ENCODE data around the gene CEACAM6.

CEACAM6 gene

GRCh38 chr19:41796901-41797300, 41.6 kb downstream of the CEACAM6 start:
- no peak for DNase-seq (ENCODE audit: low read depth)

GRCh38 chr19:41799444-41800000, 44.2 kb downstream of the CEACAM6 start:
- DNase-seq (ENCODE audit: low read depth), result no peak

GRCh38 chr19:41801031-41801430, 45.7 kb downstream of the CEACAM6 start:
- no peak for DNase-seq (ENCODE audit: low read depth)

- DNase-seq (ENCODE audit: low read depth), result no peak
These were observed 46.5 kb downstream of the CEACAM6 start for GRCh38 chr19:41801792-41802211.

DNA sequence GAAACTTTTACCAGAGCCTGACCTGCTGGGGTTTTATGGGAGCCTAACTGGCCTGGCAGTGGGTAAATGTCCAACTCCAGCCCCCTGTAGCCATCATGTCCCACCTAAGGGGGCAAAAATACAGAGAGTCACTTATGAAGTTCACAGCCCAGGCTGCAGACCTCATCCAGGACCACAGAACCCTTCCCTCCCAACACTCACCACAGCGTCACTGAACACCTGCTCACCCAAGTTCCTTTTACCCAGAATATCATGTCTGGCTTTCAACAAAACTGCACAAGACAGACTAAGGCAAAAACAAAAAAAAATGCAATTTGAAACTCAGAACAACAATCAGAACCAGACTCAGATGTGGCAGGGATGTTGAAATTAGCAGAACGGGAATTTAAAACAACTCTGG, 47.4 kb downstream of the CEACAM6 start:
- DNase-seq (ENCODE audit: low read depth), result no peak

- DNase-seq (ENCODE audit: low read depth), result no peak
These were observed 49.0 kb downstream of the CEACAM6 start for GRCh38 chr19:41804336-41804735.

DNA sequence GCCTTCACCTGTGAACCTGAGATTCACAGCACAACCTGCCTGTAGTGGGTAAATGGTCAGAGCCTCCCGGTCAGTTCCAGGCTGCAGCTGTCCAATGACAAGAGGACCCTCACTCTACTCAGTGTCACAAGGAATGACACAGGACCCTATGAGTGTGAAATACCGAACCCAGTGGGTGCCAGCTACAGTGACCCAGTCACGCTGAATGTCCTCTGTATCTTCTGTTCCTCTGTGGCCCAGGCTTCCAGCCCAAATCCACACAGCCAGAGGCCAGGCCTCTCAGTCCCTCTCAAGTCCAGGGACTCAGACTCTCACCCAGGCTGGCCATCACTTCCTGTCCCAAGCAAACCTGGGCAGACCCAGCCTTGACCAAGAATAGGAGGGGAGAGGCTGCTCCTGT, 51.8 kb downstream of the CEACAM6 start:
- no peak for DNase-seq (ENCODE audit: low read depth)

DNA sequence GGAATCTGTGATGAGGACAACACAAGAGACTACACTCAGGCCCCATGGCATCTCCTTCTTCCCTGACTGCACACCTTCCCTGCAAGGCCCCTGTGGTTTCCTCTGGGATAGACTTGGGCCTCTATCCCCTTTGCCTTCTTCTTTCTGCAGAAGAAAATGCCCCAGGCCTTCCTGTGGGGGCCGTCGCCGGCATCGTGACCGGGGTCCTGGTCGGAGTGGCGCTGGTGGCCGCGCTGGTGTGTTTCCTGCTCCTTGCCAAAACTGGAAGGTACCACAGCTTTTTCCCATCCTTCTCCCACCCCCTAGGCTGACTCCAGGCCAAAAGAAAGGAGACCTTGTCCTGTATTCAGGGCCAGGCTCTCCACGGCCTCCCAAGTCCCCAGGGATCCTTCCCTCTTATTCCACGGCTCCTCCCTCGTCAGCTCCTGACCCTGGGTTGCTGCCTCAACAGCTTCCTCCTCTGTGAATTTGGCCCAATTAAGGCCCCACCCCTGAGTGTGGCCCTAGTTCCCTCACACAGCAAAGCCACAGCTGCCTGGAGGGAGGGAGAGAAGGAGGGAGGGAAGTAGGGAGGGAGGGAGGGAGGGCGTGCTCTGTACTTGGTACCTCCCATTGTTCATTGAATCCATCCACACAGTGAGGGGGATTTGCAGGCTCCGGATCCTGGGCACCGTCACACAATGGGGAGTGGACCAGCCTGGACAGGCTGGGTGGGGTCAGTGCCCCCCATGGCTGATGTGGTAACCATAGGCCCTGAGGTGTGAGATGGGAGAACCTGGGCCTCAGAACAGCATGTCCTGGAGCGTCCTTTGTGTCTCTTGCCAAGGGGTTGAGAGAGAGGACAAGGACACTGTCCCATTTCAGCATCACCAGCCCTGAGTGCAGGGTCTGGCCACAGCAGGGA, 53.6 kb downstream of the CEACAM6 start:
- DNase-seq (ENCODE audit: low read depth), result no peak

DNA sequence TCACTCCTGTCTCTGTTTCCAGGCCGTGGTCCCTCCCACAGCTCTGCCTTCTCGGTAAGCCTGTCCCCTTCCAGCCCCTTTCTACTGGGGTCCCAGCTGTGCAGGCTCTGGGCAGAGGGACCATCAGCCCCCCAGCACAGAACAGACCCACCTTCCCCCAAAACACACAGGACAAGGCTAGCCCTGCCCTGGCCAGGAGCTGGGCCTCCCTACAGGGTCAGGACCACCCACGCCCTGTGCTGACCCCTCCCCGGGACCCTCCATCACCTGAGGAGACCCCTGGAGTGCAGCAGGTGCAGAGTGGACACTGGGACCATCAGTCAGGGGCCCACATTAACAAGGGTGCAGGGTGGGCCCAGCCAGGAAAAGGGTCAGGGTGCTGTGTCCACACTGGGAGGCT, 55.0 kb downstream of the CEACAM6 start:
- no peak for DNase-seq (ENCODE audit: low read depth)

DNA sequence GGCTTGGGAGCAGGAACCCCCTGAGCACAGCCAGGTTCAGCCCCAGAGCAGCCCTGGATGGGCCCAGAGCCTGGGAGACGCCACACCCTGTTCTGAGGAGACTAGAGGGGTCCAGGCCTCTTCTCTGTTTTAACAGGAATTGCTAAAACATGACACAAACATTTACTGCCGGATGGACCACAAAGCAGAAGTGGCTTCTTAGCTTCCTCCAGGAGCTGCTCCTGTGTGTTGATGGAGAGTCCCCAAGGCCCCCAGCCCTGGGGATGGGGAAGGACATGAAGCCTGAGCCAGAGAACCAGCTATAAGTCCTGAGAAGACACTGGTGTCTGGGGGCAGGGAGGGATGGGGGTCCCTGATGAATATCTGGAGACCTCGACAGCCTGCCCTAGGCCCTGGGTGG, 55.7 kb downstream of the CEACAM6 start:
- no peak for DNase-seq (ENCODE audit: low read depth)

- DNase-seq (ENCODE audit: low read depth), result no peak
These were observed 56.7 kb downstream of the CEACAM6 start for GRCh38 chr19:41811981-41812380.

GRCh38 chr19:41813911-41814310, 58.6 kb downstream of the CEACAM6 start:
- no peak for DNase-seq (ENCODE audit: low read depth)

DNA sequence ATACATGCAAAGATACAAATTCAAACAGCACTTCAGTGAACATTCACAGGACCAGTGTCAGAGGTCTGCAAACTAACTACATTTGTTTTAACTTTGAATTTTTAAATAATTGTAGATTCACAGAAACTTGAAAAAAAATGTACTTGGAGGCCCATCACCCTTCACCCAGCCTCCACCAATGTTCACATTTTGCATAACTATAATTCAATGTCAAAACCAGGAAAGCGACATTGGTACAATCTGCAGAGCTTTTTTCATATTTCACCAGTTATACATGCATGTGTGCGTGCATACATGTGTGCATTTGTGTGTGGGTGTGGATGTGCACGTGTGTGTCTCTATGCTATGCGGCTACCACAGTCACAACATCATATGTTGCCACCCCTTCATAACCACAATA, 60.0 kb downstream of the CEACAM6 start:
- no peak for DNase-seq (ENCODE audit: low read depth)

- no peak for DNase-seq (ENCODE audit: low read depth)
These were observed 61.4 kb downstream of the CEACAM6 start for GRCh38 chr19:41816761-41817160.

- peak; percentile 18 for DNase-seq (ENCODE audit: low read depth)
These were observed 65.8 kb downstream of the CEACAM6 start for GRCh38 chr19:41821003-41821735.
